Measurements from ENCODE around the gene HSD17B14. TPM values are rescaled to one million over a fixed set of nuclear protein-coding genes. Genes with fewer than 3 reads are reported as not detected.

HSD17B14 gene
- total and polyA plus RNA-seq, 9 of the 15 experiments (the other 6 are each of a cell fraction or from before 2014, with no cell fraction given): 0.16 TPM; not detected in 8

- TF ChIP-seq E2F8 (IDR thresholded peaks at IDR 0.05; ENCODE audit: low read depth, partially characterized antibody) (no peak), GATA2 (CRISPR knock-in tag; IDR thresholded peaks at IDR 0.05) (peak; percentile 99), ZNF347 (CRISPR knock-in tag; IDR thresholded peaks at IDR 0.05; ENCODE audit: low read depth) (no peak), PYGO2 (tag; IDR thresholded peaks at IDR 0.05) (peak; percentile 83), ZC3H8 (IDR thresholded peaks at IDR 0.05) (no peak), POLR2A (conservative IDR thresholded peaks at IDR 0.05) (peak; percentile 73), CHCHD3 (CRISPR knock-in tag; IDR thresholded peaks at IDR 0.05) (no peak), TRIM24 (IDR thresholded peaks at IDR 0.05) (peak; percentile 93 to 94), SREBF1 (IDR thresholded peaks at IDR 0.05; ENCODE audit: borderline replicate concordance, low read depth, low read length) (peak; percentile 17; the same call in 1 of the 2 replicates), ZNF224 (CRISPR knock-in tag; IDR thresholded peaks at IDR 0.05) (no peak), EZH2 (IDR thresholded peaks at IDR 0.05; ENCODE audit: borderline replicate concordance, low read depth, low read length) (no peak; the same call in 1 of the 2 replicates), ZNF121 (CRISPR knock-in tag; conservative IDR thresholded peaks at IDR 0.05) (no peak), ZFP1 (CRISPR knock-in tag; IDR thresholded peaks at IDR 0.05) (no peak), MTA2 (IDR thresholded peaks at IDR 0.05; ENCODE audit: low read depth) (peak; percentile 99), ZBED1 (IDR thresholded peaks at IDR 0.05) (peak; percentile 90), TAF9B (IDR thresholded peaks at IDR 0.05; ENCODE audit: partially characterized antibody) (peak; percentile 90), PCBP1 (IDR thresholded peaks at IDR 0.05; ENCODE audit: low read depth, low read length, poor library complexity, severe bottlenecking) (no peak), DNMT1 (IDR thresholded peaks at IDR 0.05) (no peak), TBL1XR1 (IDR thresholded peaks at IDR 0.05; ENCODE audit: low read length in 2 of 2) (peak; percentile 98 to 99), SNAPC5 (CRISPR knock-in tag; IDR thresholded peaks at IDR 0.05) (no peak), PHTF2 (CRISPR knock-in tag; IDR thresholded peaks at IDR 0.05) (no peak), ZNF140 (CRISPR knock-in tag; IDR thresholded peaks at IDR 0.05) (no peak), NCOA1 (IDR thresholded peaks at IDR 0.05; ENCODE audit: low read depth) (peak; percentile 92), SMARCE1 (IDR thresholded peaks at IDR 0.05) (peak; percentile 95), SETDB1 (IDR thresholded peaks at IDR 0.05; ENCODE audit: low read length) (no peak), ZNF449 (CRISPR knock-in tag; IDR thresholded peaks at IDR 0.05) (no peak), ZNF445 (CRISPR knock-in tag; IDR thresholded peaks at IDR 0.05; ENCODE audit: low read depth) (no peak), ARID1B (IDR thresholded peaks at IDR 0.05) (peak; percentile 99), E2F3 (CRISPR knock-in tag; IDR thresholded peaks at IDR 0.05) (no peak), NR1H2 (CRISPR knock-in tag; IDR thresholded peaks at IDR 0.05) (no peak)
These were observed 37.4 kb upstream of the HSD17B14 start (continued) for GRCh38 chr19:48873476-48874302.

Measured in K562 (cell line).